ENCODE measurements around the gene RPS6KA2. TPM values are rescaled to one million over a fixed set of nuclear protein-coding genes. Genes with fewer than 3 reads are reported as not detected.

RPS6KA2 gene
- polyA plus RNA-seq, 2 donors, result 5.7 to 8.7 TPM

DNA sequence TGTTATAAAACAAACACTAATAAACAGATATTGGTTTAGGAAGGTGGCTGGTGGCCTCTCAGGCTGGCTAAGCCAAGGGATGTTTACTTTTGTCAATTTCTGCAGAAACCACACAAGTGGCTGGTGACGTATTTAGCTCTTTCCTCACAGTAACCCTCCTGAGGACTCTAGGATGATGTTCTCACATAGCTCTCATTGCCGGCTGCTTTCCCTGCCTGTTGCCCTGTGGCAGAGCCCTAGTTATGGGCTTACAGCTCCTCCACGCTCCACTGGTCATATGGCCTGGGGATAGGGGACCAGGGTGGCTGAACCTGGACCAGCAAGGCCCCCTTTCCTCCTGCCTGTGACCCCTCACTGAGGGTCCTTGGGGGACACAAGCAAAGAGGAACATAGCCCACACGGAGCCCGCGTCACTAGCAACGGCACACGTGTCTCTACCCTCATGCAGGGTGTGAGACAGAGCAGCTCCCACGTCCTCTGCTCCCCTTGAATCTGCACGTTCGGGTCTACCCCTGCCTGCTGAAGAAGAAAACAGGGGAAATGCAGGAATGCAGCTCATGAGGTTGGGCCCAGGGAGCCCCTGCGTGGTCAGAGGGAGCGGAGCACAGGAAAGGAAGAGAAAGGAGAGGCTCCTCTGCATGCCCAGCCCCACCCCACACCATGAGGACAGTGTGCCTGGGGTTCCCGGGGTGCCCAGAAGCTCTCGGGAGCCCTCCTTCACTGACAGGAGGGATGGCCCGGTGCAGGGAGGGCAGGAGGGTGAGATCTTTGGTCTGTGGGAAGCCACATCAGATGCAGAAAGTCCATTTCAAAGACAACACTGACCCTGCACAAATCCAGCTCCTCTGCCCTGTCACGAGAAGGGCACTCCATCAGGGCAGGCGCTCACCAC lies 54.4 kb downstream of the RPS6KA2 start:
- Histone ChIP-seq H3K36me3 (ENCODE audit: control insufficient read depth in 2 of 2, insufficient read depth in 2 of 2, low read length in 1 of 2) (no peaks in the 10 kb centered on the region), H3K27me3 (ENCODE audit: control insufficient read depth in 1 of 2, insufficient read depth in 2 of 2, low read length in 2 of 2) (no peaks in the 10 kb centered on the region), H3K4me1 (ENCODE audit: control insufficient read depth in 2 of 2, insufficient read depth in 2 of 2, low read length in 1 of 2) (peaks cover 0 to 6% of the 10 kb centered on the region in 2 donors), H3K9me3 (ENCODE audit: control insufficient read depth in 2 of 2, insufficient read depth in 1 of 2, low read depth in 1 of 2, low read length in 1 of 2) (no peaks in the 10 kb centered on the region), H3K4me3 (ENCODE audit: low read depth in 1 of 2, low read length in 2 of 2) (no peak overlapping the region), H3K27ac (ENCODE audit: low read depth in 2 of 2, low read length in 1 of 2) (no peak overlapping the region)
- WGBS, 2 donors, result 83 to 85% methylated on average over 18 of the region's 18 CpGs

DNA sequence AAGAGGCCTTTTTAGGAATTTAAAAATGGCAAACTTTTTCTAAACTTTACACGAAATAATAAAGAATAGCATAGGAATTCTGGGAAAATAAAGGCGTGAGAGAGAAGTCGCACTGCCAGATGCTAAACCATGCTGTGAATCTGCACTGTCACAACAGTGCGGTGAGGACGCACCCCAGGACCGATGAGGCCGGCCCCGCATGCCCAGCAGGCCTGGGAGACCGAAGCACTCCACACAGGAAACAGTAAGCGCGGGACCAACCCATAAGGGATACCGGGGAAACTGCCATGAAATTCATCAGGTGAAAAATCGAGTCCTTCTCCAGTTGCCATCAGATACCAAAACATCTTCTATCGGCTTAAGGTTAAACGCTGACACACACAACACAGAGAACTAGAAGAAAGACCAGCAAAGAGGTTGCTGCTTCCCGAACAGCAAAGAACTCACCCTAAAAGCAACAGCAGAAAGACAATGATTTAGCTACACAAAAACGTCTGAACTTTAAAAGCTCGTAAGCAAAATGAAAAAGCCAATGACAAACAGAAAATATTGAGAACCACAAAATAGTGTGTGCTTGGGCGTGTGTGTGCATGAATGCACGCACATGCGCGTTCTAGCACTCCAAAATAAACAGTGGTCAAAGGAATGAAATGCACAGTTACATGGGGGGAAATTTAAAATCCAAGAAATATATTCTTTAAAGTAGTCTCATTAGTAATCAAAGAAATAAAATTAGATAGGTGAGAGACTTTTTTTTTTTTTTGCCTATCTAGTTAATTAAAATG lies 55.9 kb downstream of the RPS6KA2 start:
- H3K27me3 ChIP-seq (ENCODE audit: control insufficient read depth in 1 of 2, insufficient read depth in 2 of 2, low read length in 2 of 2), result no peaks in the 10 kb centered on the region
- no peak overlapping the region for H3K27ac ChIP-seq (ENCODE audit: low read depth in 2 of 2, low read length in 1 of 2)
- H3K36me3 ChIP-seq (ENCODE audit: control insufficient read depth in 2 of 2, insufficient read depth in 2 of 2, low read length in 1 of 2), result no peaks in the 10 kb centered on the region
- no peak overlapping the region for H3K4me3 ChIP-seq (ENCODE audit: low read depth in 1 of 2, low read length in 2 of 2)
- H3K9me3 ChIP-seq (ENCODE audit: control insufficient read depth in 2 of 2, insufficient read depth in 1 of 2, low read depth in 1 of 2, low read length in 1 of 2), result no peaks in the 10 kb centered on the region
- H3K4me1 ChIP-seq (ENCODE audit: control insufficient read depth in 2 of 2, insufficient read depth in 2 of 2, low read length in 1 of 2), result peaks cover 0 to 8% of the 10 kb centered on the region in 2 donors
- WGBS, 2 donors, result 71 to 83% methylated on average over 22 of the region's 22 CpGs

GRCh38 chr6:166569206-166569605 lies 57.8 kb downstream of the RPS6KA2 start:
- Histone ChIP-seq H3K27ac (ENCODE audit: low read depth in 2 of 2, low read length in 1 of 2) (no peak overlapping the region), H3K4me1 (ENCODE audit: control insufficient read depth in 2 of 2, insufficient read depth in 2 of 2, low read length in 1 of 2) (peaks cover 0 to 8% of the 10 kb centered on the region in 2 donors), H3K27me3 (ENCODE audit: control insufficient read depth in 1 of 2, insufficient read depth in 2 of 2, low read length in 2 of 2) (no peaks in the 10 kb centered on the region), H3K4me3 (ENCODE audit: low read depth in 1 of 2, low read length in 2 of 2) (no peak overlapping the region), H3K9me3 (ENCODE audit: control insufficient read depth in 2 of 2, insufficient read depth in 1 of 2, low read depth in 1 of 2, low read length in 1 of 2) (no peaks in the 10 kb centered on the region), H3K36me3 (ENCODE audit: control insufficient read depth in 2 of 2, insufficient read depth in 2 of 2, low read length in 1 of 2) (no peaks in the 10 kb centered on the region)
- 90 to 97% methylated on average over 13 of the region's 13 CpGs for WGBS, 2 donors

GRCh38 chr6:166567813-166568212 lies 59.2 kb downstream of the RPS6KA2 start:
- no peak overlapping the region for H3K4me3 ChIP-seq (ENCODE audit: low read depth in 1 of 2, low read length in 2 of 2)
- no peaks in the 10 kb centered on the region for H3K36me3 ChIP-seq (ENCODE audit: control insufficient read depth in 2 of 2, insufficient read depth in 2 of 2, low read length in 1 of 2)
- H3K4me1 ChIP-seq (ENCODE audit: control insufficient read depth in 2 of 2, insufficient read depth in 2 of 2, low read length in 1 of 2), result peaks cover 0 to 7% of the 10 kb centered on the region in 2 donors
- H3K9me3 ChIP-seq (ENCODE audit: control insufficient read depth in 2 of 2, insufficient read depth in 1 of 2, low read depth in 1 of 2, low read length in 1 of 2), result no peaks in the 10 kb centered on the region
- H3K27me3 ChIP-seq (ENCODE audit: control insufficient read depth in 1 of 2, insufficient read depth in 2 of 2, low read length in 2 of 2), result no peaks in the 10 kb centered on the region
- 88 to 90% methylated on average over 8 of the region's 8 CpGs for WGBS, 2 donors
- H3K27ac ChIP-seq (ENCODE audit: low read depth in 2 of 2, low read length in 1 of 2), result no peak overlapping the region

- Histone ChIP-seq H3K27ac (ENCODE audit: low read depth in 2 of 2, low read length in 1 of 2) (no peak overlapping the region), H3K4me1 (ENCODE audit: control insufficient read depth in 2 of 2, insufficient read depth in 2 of 2, low read length in 1 of 2) (peaks cover 0 to 6% of the 10 kb centered on the region in 2 donors)
- WGBS, 2 donors, result 61 to 64% methylated on average over 8 of the region's 8 CpGs
Measured at GRCh38 chr6:166567107-166567506, 59.9 kb downstream of the RPS6KA2 start.

GRCh38 chr6:166566026-166567011 lies 60.7 kb downstream of the RPS6KA2 start:
- Histone ChIP-seq H3K4me3 (ENCODE audit: low read depth in 1 of 2, low read length in 2 of 2) (no peak overlapping the region), H3K36me3 (ENCODE audit: control insufficient read depth in 2 of 2, insufficient read depth in 2 of 2, low read length in 1 of 2) (no peaks in the 10 kb centered on the region), H3K27ac (ENCODE audit: low read depth in 2 of 2, low read length in 1 of 2) (no peak overlapping the region), H3K9me3 (ENCODE audit: control insufficient read depth in 2 of 2, insufficient read depth in 1 of 2, low read depth in 1 of 2, low read length in 1 of 2) (no peaks in the 10 kb centered on the region), H3K27me3 (ENCODE audit: control insufficient read depth in 1 of 2, insufficient read depth in 2 of 2, low read length in 2 of 2) (no peaks in the 10 kb centered on the region), H3K4me1 (ENCODE audit: control insufficient read depth in 2 of 2, insufficient read depth in 2 of 2, low read length in 1 of 2) (peaks cover 0 to 6% of the 10 kb centered on the region in 2 donors)
- WGBS, 2 donors, result 88 to 93% methylated on average over 12 of the region's 12 CpGs

More at GRCh38 chr6:166567107-166567506, 59.9 kb downstream of the RPS6KA2 start:
- no peak overlapping the region for H3K4me3 ChIP-seq (ENCODE audit: low read depth in 1 of 2, low read length in 2 of 2)
- no peaks in the 10 kb centered on the region for H3K27me3 ChIP-seq (ENCODE audit: control insufficient read depth in 1 of 2, insufficient read depth in 2 of 2, low read length in 2 of 2)
- H3K9me3 ChIP-seq (ENCODE audit: control insufficient read depth in 2 of 2, insufficient read depth in 1 of 2, low read depth in 1 of 2, low read length in 1 of 2), result no peaks in the 10 kb centered on the region
- no peaks in the 10 kb centered on the region for H3K36me3 ChIP-seq (ENCODE audit: control insufficient read depth in 2 of 2, insufficient read depth in 2 of 2, low read length in 1 of 2)

DNA sequence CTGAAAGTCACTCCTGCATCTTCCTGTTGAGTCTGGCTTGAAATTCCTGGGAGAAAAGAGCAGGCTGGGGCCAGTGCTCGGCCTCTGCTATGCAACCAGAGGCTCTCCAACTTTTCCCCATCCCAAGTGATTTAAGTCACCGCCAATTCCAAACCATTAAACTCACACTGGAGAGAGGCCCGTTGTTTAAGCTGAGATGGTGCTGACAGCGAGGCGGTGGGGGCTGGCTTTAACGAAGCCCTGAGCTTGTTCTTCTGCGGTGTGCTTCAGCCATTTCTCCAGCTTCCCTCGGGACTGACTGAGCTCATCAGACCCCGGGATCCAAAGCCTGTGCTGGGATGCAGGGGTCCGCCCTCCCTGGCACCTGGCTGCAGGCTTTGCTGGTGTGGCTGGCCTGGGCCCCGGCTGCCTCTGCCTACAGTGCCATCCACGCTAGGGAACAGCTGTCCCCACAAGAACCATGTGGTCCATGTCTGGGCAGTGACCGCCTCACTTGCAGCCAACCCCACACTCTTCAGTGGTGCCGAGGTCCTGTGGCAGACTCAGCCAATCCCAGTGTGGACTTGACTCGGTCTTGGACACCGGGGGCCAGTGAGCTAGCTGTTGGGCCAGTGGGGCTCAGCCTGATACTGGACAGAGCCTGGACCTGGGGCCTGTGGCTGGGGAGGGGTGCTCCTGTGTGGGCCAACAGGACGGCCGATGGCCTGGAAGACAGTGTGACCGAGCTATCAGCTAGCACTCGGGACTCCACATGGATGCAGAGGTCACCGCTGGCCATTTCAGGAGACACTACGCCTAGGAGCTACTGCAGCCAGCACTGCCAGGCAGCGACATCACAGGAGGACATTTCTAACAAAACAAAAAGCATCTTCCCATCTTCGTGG lies 61.7 kb downstream of the RPS6KA2 start:
- H3K9me3 ChIP-seq (ENCODE audit: control insufficient read depth in 2 of 2, insufficient read depth in 1 of 2, low read depth in 1 of 2, low read length in 1 of 2), result no peaks in the 10 kb centered on the region
- no peaks in the 10 kb centered on the region for H3K27me3 ChIP-seq (ENCODE audit: control insufficient read depth in 1 of 2, insufficient read depth in 2 of 2, low read length in 2 of 2)
- H3K36me3 ChIP-seq (ENCODE audit: control insufficient read depth in 2 of 2, insufficient read depth in 2 of 2, low read length in 1 of 2), result no peaks in the 10 kb centered on the region
- 89 to 90% methylated on average over 24 of the region's 24 CpGs for WGBS, 2 donors
- H3K4me3 ChIP-seq (ENCODE audit: low read depth in 1 of 2, low read length in 2 of 2), result no peak overlapping the region
- H3K27ac ChIP-seq (ENCODE audit: low read depth in 2 of 2, low read length in 1 of 2), result no peak overlapping the region
- peaks cover 0 to 6% of the 10 kb centered on the region in 2 donors for H3K4me1 ChIP-seq (ENCODE audit: control insufficient read depth in 2 of 2, insufficient read depth in 2 of 2, low read length in 1 of 2)

DNA sequence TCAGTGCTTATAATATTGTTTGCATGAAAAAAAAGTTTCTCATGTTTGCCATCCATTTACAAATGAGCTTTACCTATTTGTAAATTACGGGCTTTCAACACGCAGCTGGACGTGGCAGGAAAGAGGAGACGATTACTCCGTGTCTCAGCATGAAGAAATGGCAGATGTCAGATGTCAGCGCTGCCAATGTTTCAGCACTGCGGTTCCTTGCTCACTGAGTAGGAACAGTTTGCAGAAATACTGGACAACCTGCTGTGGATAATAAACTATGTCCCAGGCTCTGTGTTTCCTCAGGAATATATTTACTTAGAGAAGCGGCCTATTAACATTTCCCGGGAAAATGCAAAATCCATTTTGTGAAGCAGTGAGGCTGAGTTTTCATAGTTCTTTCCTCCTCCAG lies 63.2 kb downstream of the RPS6KA2 start:
- WGBS, 2 donors, result 80 to 90% methylated on average over 9 of the region's 9 CpGs
- Histone ChIP-seq H3K27ac (ENCODE audit: low read depth in 2 of 2, low read length in 1 of 2) (no peak overlapping the region), H3K36me3 (ENCODE audit: control insufficient read depth in 2 of 2, insufficient read depth in 2 of 2, low read length in 1 of 2) (no peaks in the 10 kb centered on the region), H3K9me3 (ENCODE audit: control insufficient read depth in 2 of 2, insufficient read depth in 1 of 2, low read depth in 1 of 2, low read length in 1 of 2) (no peaks in the 10 kb centered on the region), H3K4me1 (ENCODE audit: control insufficient read depth in 2 of 2, insufficient read depth in 2 of 2, low read length in 1 of 2) (peaks cover 0 to 6% of the 10 kb centered on the region in 2 donors), H3K4me3 (ENCODE audit: low read depth in 1 of 2, low read length in 2 of 2) (no peak overlapping the region), H3K27me3 (ENCODE audit: control insufficient read depth in 1 of 2, insufficient read depth in 2 of 2, low read length in 2 of 2) (no peaks in the 10 kb centered on the region)
